Brain microvascular endothelial cell (primary cell): ENCODE results near the gene SYNE4.
"Not testable (repeated sequence)": the region's sequence is repeated elsewhere in the genome, so short reads cannot be mapped to it uniquely, and the experiment has no call there.

Source experiments
- DNase-seq: peaks from one replicate; pipeline ENCODE4 v3.0.0-alpha.2; 2020
- H3K27ac ChIP-seq: fragments of 250-450 bp; sonication (Bioruptor Pico); 2 replicates; pipeline ENCODE4 v1.5.1; 2020; ENCODE audit warnings: mild to moderate bottlenecking, moderate library complexity
- H3K27me3 ChIP-seq: fragments of 250-450 bp; sonication (Bioruptor Pico); replicated peaks from 2 replicates; pipeline ENCODE4 v1.5.1; 2020; ENCODE audit warnings: mild to moderate bottlenecking
- H3K36me3 ChIP-seq: fragments of 250-450 bp; sonication (Bioruptor Pico); replicated peaks from 2 replicates; pipeline ENCODE4 v1.5.1; 2020; ENCODE audit warnings: mild to moderate bottlenecking
- H3K4me3 ChIP-seq: 2 replicates; pipeline ENCODE4 v1.5.1; 2011; ENCODE audit warnings: low read depth, mild to moderate bottlenecking, control low read depth, low read length, moderate library complexity
- CTCF ChIP-seq: IDR thresholded peaks from 2 replicates; pipeline ENCODE4 v1.5.1; 2011; ENCODE audit warnings: low read depth, mild to moderate bottlenecking, moderate library complexity, low read length, control low read depth, inconsistent platforms; ENCODE audit errors: missing control alignments
- in situ Hi-C: cut with HindIII; loops from 2 replicates; pipeline ENCODE4 v1.10.0; 2017; ENCODE audit warnings: low sequenced_read_pairs, low pct_ligation_motif_present

The SYNE4 gene

DNA sequence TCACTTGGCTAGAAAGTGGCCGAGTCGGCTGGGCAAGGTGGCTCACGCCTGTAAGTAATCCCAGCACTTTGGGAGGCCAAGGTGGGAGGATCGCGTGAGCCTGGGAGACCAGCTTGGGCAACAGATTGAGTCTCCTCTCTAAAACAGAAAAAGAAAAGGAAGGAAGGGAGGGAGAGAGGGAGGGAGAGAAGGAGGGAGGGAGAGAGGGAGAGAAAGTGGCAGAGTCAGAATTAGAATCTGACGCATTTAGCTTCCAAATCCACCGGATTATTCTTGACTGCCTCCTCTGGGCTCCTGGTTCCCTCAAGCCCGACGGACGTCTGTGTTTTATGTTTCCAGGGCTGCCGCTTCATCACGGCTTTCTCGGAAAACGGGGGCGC lies 50.0 kb downstream of the SYNE4 start:
- DNase-seq: no peak
- in situ Hi-C loops: no loop called here
- Histone ChIP-seq H3K27ac (no peak overlapping the region), H3K36me3 (no peaks in the 10 kb centered on the region), H3K4me3 (no peak overlapping the region), H3K27me3 (peaks cover 33% of the 10 kb centered on the region)
- TF ChIP-seq CTCF: no peak

GRCh38 chr19:35957411-35957810 lies 51.2 kb downstream of the SYNE4 start:
- H3K36me3 ChIP-seq, in situ Hi-C loops, H3K4me3 ChIP-seq, H3K27ac ChIP-seq, DNase-seq: not testable (repeated sequence)
- peaks cover 33% of the 10 kb centered on the region for H3K27me3 ChIP-seq

DNA sequence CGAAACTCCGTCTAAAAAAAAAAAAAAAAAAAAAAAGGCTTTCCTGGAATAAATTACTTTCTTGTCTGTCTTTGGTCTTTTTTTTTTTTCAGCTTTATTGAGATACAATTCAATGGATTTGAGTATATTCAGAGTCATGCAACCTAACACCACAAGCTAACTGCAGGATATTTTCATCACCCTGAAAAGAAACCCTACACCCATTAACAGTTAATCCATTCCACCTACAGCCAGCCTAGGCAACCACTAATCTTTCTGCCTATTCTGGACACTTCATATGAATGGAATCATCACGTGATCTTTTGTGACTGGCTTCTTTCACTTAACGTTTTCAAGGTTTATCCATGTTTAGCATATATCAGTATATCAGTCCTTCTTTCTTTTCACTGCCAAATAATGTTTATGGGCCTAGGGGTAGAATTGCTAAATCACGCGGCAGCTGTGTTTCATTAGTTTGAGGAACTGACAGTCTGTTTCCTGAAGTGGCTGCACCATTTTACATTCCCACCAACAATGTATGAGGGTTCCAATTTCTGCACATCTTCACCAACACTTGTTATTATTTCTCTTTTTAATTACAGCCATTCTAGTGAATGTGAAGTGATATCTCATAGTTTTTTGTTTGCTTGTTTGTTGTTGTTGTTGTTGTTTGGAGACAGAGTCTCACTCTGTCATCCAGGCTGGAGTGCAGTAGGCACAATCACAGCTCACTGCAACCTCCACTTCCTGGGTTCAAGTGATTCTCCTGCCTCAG lies 52.6 kb downstream of the SYNE4 start:
- in situ Hi-C loops: no loop called here

More for the DNA sequence above, 52.6 kb downstream of the SYNE4 start:
- no peak overlapping the region for H3K4me3 ChIP-seq
- no peak for DNase-seq
- H3K27me3 ChIP-seq: peaks cover 33% of the 10 kb centered on the region
- TF ChIP-seq CTCF: no peak
- no peak overlapping the region for H3K27ac ChIP-seq
- no peaks in the 10 kb centered on the region for H3K36me3 ChIP-seq
